Measurements from ENCODE around the gene RER1. TPM values are rescaled to one million over a fixed set of nuclear protein-coding genes. Genes with fewer than 3 reads are reported as not detected.

RER1 gene
- total RNA-seq, 2 experiments from 2014 or later, result 156 to 159 TPM

DNA sequence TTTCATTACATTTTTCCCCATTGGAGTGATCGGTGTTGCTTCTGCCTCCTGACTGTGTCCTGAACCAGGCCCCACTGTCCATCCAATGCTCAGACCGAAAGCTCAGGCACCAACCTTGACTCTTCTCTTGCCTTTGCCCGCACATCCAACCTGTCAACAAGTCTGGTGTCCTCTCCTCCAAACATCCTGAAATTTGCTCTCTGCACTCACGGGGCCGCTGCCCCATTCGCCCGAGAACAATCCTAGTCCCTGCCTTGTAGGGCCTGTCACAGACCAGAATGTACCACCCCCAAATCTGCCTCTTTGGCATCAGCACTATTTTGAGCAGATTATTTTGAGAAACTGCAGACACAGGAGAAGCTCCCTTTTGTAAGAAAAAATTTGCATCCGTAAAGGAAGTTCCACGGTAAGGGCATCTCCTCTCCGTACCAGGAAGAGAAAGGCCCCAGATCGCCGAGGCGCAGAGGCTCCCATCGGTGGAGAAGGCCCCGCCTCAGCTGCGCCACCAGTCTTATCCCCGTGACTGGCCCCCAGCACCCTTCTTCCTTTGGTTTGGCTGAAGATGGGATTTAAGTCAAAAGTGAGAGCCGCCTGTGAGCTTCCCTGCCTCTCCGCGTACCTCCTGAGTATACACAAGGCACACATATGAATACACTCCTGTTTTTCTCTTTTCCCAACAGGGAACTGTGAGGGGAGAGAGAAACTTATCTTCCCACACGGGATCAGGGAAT lies 7.3 kb upstream of the RER1 start:
- H3K36me3 Mint-ChIP-seq (ENCODE audit: low read depth), result no peaks in the 10 kb centered on the region
- no peak for DNase-seq
- CTCF ChIA-PET, result interaction anchor here (2.8 kb wide), 1 partner anchor 189 kb away, joined by 16 read pairs; the partner anchor contains the start of gene FAAP20
- H3K9me3 Mint-ChIP-seq, result no peaks in the 10 kb centered on the region
- H3K4me1 Mint-ChIP-seq, result peaks cover 4% of the 10 kb centered on the region
- no peak overlapping the region for H3K27ac Mint-ChIP-seq
- POLR2A ChIA-PET, result no interaction called here
- no peak overlapping the region for H3K4me3 Mint-ChIP-seq
- H3K27me3 Mint-ChIP-seq, result no peaks in the 10 kb centered on the region

DNA sequence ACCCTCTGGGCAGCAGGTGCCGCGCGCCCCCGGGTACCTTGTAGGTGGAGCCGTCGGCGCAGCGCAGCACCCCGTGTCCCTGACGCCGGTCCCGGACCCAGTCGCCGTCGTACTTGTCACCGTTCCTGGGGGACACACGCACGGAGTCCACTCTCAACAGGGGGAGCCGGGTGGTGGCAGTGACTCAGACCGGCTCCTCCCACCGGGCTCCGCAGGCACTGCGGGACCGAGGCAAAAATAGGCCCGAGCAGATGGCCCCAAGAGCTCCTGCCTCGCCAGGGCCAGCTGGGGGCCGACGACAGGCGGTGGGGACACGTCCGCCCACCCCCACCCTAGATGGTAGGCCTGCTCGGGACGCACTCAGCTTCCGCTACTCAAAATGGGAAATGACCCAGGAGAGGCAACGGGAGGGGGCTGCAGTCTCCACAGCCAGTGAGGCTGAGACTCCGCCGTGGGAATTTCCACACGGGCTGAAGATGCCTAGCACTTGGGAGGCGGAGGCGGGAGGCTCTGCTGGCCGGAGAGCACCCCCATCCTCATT lies 6.6 kb upstream of the RER1 start:
- POLR2A ChIA-PET, result no interaction called here
- DNase-seq, result no peak

DNA sequence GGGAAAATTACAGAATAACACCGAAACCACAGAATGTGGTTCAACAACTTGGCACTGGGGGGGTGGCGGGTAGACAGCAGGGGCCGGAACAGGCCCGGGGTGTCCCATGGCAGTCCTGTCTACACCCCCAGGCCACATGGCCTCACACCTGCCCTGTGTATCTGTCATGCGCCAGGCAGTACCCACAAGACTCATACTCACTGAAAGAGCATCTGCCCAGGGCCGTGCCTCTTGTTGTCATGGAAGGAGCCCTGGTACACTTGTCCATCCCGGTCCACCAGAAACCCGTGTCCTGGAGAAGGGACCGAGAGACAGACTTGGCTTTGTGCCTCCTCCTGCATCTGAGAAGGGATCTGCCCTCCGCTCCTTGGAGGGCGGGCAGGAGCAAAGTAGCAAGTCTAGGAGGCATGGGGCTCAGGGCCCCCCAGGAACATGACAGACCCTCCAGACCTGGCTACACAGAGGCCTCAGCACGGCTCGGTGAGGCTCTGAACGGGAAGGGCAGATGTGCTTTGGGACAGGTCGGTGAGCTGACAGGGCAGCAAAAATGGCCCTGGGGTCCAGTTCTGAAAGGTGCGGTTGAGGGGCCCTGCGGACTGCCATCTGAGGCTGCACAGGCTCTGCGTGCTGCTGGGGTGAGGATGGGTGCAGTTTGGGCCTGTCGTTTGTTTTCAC lies 5.9 kb upstream of the RER1 start:
- ChIA-PET CTCF (interaction anchor here (2.8 kb wide), 1 partner anchor 190 kb away, joined by 16 read pairs; the partner anchor contains the start of gene FAAP20), POLR2A (no interaction called here)
- Mint-ChIP-seq H3K4me1 (peaks cover 12% of the 10 kb centered on the region), H3K27me3 (no peaks in the 10 kb centered on the region), H3K27ac (no peak overlapping the region), H3K4me3 (no peak overlapping the region), H3K36me3 (ENCODE audit: low read depth) (no peaks in the 10 kb centered on the region), H3K9me3 (no peaks in the 10 kb centered on the region)
- no peak for DNase-seq

More for the DNA sequence above, 6.6 kb upstream of the RER1 start:
- H3K27ac Mint-ChIP-seq, result no peak overlapping the region
- CTCF ChIA-PET, result interaction anchor here (2.8 kb wide), 1 partner anchor 189 kb away, joined by 16 read pairs; the partner anchor contains the start of gene FAAP20
- no peaks in the 10 kb centered on the region for H3K9me3 Mint-ChIP-seq
- H3K4me3 Mint-ChIP-seq, result no peak overlapping the region
- H3K4me1 Mint-ChIP-seq, result peaks cover 7% of the 10 kb centered on the region
- H3K27me3 Mint-ChIP-seq, result no peaks in the 10 kb centered on the region
- H3K36me3 Mint-ChIP-seq (ENCODE audit: low read depth), result no peaks in the 10 kb centered on the region

DNA sequence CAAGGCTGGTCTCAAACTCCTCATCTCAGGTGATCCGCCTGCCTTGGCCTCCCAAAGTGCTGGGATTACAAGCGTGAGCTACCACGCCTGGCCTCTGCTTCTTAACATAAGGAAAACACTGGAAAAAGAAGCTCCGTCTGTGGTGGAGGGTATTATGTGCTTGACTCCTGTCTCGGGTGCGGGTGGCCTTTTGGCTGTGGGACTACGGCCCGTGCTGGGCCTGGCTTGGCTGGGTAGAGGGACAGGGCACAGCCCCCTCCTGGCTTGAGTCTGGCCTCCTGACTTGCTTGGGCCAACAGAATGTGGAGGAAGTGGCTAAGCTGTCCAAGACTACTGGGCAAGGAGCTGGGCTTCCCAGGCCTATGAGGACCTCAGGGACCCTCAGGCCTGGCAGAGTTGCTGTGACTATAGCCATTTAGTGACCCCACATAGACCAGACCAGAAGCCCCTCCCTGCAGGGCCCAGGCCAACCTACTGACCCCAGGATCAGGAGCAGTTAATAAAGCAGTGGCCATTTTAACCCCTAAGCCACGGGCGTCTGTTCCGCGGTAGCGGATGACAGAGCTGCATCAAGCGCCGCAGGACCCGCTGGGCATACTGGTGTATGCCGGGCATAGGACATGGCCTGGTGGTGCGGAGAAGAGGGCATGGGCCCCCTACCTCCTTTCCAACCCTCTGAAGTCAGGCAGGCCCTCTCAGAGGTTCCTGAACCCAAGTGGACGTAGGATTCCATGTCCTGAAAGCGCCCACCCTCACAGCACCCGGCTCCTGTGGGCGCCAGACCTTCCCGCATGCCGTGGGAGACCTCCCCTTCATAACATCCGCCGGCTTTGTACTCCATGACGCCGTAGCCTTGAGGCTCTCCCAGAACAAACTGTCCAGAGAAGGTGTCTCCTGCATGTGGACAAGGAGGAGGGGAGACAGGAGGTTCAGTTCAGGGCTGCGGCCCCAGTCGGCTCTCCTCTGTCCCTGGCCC lies 4.7 kb upstream of the RER1 start:
- Mint-ChIP-seq H3K36me3 (ENCODE audit: low read depth) (no peaks in the 10 kb centered on the region), H3K27ac (no peak overlapping the region), H3K4me1 (peaks cover 10% of the 10 kb centered on the region), H3K9me3 (no peaks in the 10 kb centered on the region), H3K4me3 (no peak overlapping the region), H3K27me3 (no peaks in the 10 kb centered on the region)
- DNase-seq, result no peak
- ChIA-PET POLR2A (no interaction called here), CTCF (interaction anchor here (3.5 kb wide), 1 partner anchor 192 kb away, joined by 14 read pairs; the partner anchor contains the start of gene FAAP20)

DNA sequence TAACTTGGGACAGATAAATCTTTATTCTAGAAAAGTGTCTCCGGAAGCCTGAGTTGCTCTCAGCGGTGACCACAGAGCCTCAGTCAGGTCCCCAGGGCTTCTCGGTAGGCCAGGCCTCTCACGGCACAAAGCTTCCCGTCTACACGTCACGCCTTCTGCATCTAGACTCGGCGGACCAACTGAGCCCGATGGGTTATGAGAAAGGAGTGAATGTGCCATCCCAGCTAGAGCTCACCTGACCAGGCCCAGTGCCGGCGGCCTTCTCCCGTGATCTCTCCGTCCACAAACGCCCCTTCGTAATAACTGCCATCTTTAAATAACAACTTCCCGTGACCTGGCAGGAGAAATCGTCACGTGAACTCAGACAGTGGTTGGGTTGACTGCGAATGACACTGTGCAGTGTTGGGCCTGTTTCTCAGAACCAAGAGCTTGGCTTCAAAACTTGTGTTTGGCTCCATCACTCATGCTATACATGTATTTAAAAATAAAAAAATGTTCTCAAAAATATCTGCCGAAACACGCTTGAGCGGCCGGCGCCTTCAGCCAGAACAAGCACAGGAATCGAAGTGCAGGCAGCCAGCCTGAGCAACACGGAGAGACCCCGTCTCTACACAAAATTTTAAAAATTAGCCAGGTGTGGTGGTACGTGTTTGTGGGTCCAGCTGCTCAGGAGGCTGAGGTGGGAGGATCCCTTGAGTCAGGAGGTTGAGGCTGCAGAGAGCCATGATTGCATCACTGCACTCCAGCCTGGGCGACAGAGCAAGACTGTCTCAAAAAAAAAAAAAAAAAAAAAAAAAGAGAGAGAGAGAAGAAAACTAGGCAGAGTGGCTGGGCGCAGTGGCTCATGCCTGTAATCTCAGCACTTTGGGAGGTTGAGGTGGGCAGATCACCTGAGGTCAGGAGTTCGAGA lies 3.4 kb upstream of the RER1 start:
- no peaks in the 10 kb centered on the region for H3K9me3 Mint-ChIP-seq
- no peak overlapping the region for H3K4me3 Mint-ChIP-seq
- H3K4me1 Mint-ChIP-seq, result peaks cover 19% of the 10 kb centered on the region
- peaks cover 6% of the 10 kb centered on the region for H3K36me3 Mint-ChIP-seq (ENCODE audit: low read depth)
- H3K27me3 Mint-ChIP-seq, result no peaks in the 10 kb centered on the region
- POLR2A ChIA-PET, result no interaction called here
- H3K27ac Mint-ChIP-seq, result no peak overlapping the region
- CTCF ChIA-PET, result interaction anchor here (0.7 to 3.5 kb wide), 2 partner anchors 188 to 193 kb away, joined by 3 to 14 read pairs; partner anchors contain the start of gene FAAP20
- DNase-seq, result no peak

DNA sequence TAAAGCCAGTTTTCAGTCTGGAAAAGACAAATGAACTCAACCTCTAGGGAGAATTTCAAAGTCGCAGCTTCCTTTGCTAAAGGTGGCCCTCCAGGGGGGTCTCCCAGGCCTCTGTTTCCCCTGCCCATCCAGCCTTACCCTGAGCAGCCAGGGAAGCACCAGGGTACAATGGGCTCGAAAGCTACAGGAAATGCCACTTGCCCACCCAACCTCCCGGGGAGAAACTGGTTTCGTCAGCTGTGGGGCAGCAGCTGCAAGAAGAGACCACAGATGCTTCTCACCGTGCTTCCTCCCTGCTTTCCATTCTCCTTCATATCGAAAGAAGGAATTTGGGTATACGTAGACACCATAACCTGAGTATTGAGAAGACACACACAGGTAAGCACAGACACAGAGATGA lies 2.0 kb upstream of the RER1 start:
- Mint-ChIP-seq H3K9me3 (no peaks in the 10 kb centered on the region), H3K36me3 (ENCODE audit: low read depth) (peaks cover 16% of the 10 kb centered on the region)
- no peak for DNase-seq

DNA sequence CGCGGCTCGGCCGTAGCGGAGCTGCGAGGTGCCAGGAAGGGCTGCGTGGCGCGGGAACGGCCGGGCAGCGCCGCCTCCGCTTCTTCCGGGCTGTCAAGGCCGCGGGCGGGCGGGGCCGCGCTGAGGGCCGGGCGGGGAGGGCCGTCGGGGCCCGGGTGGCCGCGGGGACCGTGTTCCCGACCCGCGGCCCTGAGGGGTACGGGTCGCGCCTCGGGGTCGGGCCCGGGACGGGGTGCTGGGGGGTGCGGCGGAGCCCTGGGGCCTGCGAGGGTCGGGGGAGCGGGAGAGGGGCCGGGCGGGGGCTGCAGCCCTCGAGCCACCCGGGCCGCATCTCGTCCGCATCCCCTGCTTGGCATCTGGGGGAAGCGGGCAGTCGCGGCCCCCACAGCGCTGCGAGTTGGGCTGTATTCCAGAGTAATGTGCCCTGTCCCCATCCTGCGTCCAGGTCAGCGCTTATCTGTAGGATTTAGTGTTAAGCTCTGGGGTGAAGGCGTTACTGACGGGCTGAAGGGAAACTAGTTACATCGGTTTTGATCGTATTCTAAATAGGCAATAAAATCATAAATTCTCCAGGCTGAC lies 379 bp downstream of the RER1 start:
- CTCF ChIA-PET, result interaction anchor here (2.2 to 2.4 kb wide), 2 partner anchors 10 to 197 kb away, joined by 10 to 17 read pairs; partner anchors contain the start of gene FAAP20
- POLR2A ChIA-PET, result no interaction called here
- DNase-seq, result no peak
- peaks cover 36% of the 10 kb centered on the region for H3K4me1 Mint-ChIP-seq
- peaks cover 33% of the 10 kb centered on the region for H3K36me3 Mint-ChIP-seq (ENCODE audit: low read depth)
- H3K27ac Mint-ChIP-seq, result peak overlapping the region; percentile 82
- H3K27me3 Mint-ChIP-seq, result no peaks in the 10 kb centered on the region
- H3K4me3 Mint-ChIP-seq, result peak overlapping the region; percentile 79
- no peaks in the 10 kb centered on the region for H3K9me3 Mint-ChIP-seq

More for the DNA sequence above, 2.0 kb upstream of the RER1 start:
- H3K27ac Mint-ChIP-seq, result no peak overlapping the region
- ChIA-PET CTCF (interaction anchor here (3.5 kb wide), 1 partner anchor 194 kb away, joined by 14 read pairs; the partner anchor contains the start of gene FAAP20), POLR2A (no interaction called here)
- H3K27me3 Mint-ChIP-seq, result no peaks in the 10 kb centered on the region
- H3K4me3 Mint-ChIP-seq, result peak overlapping the region; percentile 79
- H3K4me1 Mint-ChIP-seq, result peaks cover 32% of the 10 kb centered on the region

DNA sequence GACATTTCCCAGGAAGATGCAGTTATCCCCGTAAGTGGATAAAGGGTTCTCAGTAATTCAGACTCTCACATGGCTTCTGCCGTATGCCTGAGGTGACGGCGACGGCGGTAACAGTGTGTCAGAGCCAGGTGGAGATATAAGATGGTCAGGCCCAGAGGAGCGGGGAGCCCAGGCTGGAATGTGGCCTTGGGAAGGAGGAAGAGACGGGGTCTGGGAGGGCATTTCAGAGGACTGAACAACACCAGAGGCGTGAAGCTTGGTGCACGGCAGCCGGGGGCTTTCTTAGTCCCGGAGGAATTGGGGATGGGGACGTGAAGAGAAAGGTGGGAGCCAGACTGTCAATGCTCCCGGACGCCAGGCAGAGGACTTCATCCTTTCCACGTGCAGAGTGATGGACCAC lies 1.0 kb downstream of the RER1 start:
- ChIA-PET CTCF (interaction anchor here (2.2 to 2.4 kb wide), 2 partner anchors 11 to 198 kb away, joined by 10 to 17 read pairs; partner anchors contain the start of gene FAAP20), POLR2A (no interaction called here)
- H3K36me3 Mint-ChIP-seq (ENCODE audit: low read depth), result peaks cover 40% of the 10 kb centered on the region
- H3K27ac Mint-ChIP-seq, result peak overlapping the region; percentile 82
- H3K4me3 Mint-ChIP-seq, result peak overlapping the region; percentile 78
- H3K4me1 Mint-ChIP-seq, result peaks cover 36% of the 10 kb centered on the region
- no peaks in the 10 kb centered on the region for H3K27me3 Mint-ChIP-seq
- H3K9me3 Mint-ChIP-seq, result no peaks in the 10 kb centered on the region
- DNase-seq, result no peak

DNA sequence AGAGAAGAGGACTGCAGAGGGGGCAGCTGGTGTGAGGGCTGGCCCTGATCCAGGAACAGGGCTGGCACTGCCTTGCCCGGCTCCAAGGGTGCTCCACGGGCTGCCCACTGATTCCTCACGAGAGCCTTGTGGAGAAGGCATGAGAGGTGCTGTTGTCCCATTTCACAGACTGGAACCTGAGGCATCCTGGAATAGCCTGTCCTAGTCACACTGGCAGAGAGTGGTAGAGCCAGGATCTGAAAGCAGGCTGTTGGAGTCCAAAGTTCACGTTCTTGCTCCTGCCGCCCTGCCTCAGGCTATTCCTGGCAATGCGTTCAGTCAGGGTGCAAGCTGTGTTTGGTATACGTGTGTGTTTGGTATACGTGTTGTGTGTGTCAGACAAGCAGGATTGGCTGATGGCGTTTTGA lies 1.8 kb downstream of the RER1 start:
- H3K36me3 Mint-ChIP-seq (ENCODE audit: low read depth), result peaks cover 44% of the 10 kb centered on the region
- no peaks in the 10 kb centered on the region for H3K27me3 Mint-ChIP-seq
- POLR2A ChIA-PET, result no interaction called here
- CTCF ChIA-PET, result no interaction called here
- no peak overlapping the region for H3K27ac Mint-ChIP-seq
- H3K9me3 Mint-ChIP-seq, result no peaks in the 10 kb centered on the region
- H3K4me3 Mint-ChIP-seq, result peak overlapping the region; percentile 78
- DNase-seq, result no peak
- peaks cover 36% of the 10 kb centered on the region for H3K4me1 Mint-ChIP-seq

DNA sequence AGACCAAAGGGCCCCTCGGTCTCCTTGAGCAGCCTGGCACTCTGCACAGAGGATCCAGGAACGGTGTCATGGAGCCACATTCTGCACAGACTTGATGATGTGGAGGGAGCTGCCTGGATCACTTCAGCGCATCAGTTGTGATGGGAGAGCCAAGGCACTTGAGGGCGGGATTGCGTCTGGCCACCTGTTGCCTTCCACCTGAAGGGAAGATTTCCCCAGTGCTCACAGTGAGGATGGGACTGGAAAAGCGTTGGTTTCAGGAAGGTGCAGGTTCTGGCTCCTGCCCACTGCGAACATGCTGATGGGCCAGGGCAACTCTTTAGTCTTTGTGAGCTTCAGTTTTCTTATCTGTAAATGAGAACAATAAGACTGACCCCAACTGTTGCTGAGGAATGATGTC lies 2.6 kb downstream of the RER1 start:
- Mint-ChIP-seq H3K9me3 (no peaks in the 10 kb centered on the region), H3K4me1 (peaks cover 36% of the 10 kb centered on the region), H3K36me3 (ENCODE audit: low read depth) (peaks cover 50% of the 10 kb centered on the region), H3K4me3 (no peak overlapping the region), H3K27me3 (no peaks in the 10 kb centered on the region), H3K27ac (peak overlapping the region; percentile 50)
- ChIA-PET CTCF (no interaction called here), POLR2A (no interaction called here)
- no peak for DNase-seq

DNA sequence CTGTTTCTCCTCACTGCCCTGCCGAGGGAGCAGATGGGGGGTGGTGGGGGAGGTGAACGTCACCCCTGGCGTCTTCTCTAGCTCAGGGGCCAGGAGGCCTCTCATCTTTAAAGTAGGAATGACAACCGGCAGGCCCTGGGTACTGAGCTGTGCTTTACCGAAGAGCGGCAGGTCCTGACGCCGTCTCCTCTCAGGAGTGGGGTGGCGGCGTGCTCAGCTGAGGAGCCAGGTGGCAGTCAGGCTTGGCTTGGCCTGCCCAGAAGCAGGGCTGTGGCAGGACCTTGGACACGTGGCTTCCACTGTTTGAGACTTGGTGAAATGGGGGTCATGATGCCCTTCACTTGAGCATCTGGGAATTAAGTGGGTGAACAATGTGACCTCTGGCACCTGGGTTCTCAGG lies 3.1 kb downstream of the RER1 start:
- ChIA-PET CTCF (no interaction called here), POLR2A (no interaction called here)
- H3K9me3 Mint-ChIP-seq, result no peaks in the 10 kb centered on the region
- H3K4me3 Mint-ChIP-seq, result no peak overlapping the region
- peaks cover 54% of the 10 kb centered on the region for H3K36me3 Mint-ChIP-seq (ENCODE audit: low read depth)
- no peak for DNase-seq
- no peak overlapping the region for H3K27ac Mint-ChIP-seq
- peaks cover 35% of the 10 kb centered on the region for H3K4me1 Mint-ChIP-seq
- H3K27me3 Mint-ChIP-seq, result no peaks in the 10 kb centered on the region
